Transverse colon (tissue), 4 donors: ENCODE data around the gene SMAD3.

Experiments
- EP300 ChIP-seq: sonication (generic); formaldehyde crosslinking; IDR thresholded peaks from one replicate; pipeline ENCODE4 v1.6.1; 2017; ENCODE audit warnings: antibody characterized with exemption, low read depth
- POLR2A ChIP-seq: fragments of 450-650 bp; IDR thresholded peaks from one replicate; pipeline ENCODE4 v1.6.1; 2016; ENCODE audit warnings: antibody characterized with exemption, mild to moderate bottlenecking, moderate library complexity
- POLR2AphosphoS5 ChIP-seq, 3 donors: sonication (generic); formaldehyde crosslinking; IDR thresholded peaks; one replicate each; pipeline ENCODE4 v1.6.1; 2016; ENCODE audit warnings: antibody characterized with exemption in 3 of 3
- TF ChIP-seq, protein P1 (sequence below), 5 experiments: fragments of 200-600 bp in 3 of 5; fragments of 450-650 bp in 2 of 5; sonication (generic) in 3 of 5; IDR thresholded peaks; 1 replicate in 2 of 5; 2 replicates in 3 of 5; pipeline ENCODE4 v1.5.1; 2016 to 2017; ENCODE audit warnings: antibody characterized with exemption in 5 of 5, inconsistent platforms in 3 of 5, mild to moderate bottlenecking in 2 of 5, moderate library complexity in 1 of 5

- TF ChIP-seq, protein P1, sequence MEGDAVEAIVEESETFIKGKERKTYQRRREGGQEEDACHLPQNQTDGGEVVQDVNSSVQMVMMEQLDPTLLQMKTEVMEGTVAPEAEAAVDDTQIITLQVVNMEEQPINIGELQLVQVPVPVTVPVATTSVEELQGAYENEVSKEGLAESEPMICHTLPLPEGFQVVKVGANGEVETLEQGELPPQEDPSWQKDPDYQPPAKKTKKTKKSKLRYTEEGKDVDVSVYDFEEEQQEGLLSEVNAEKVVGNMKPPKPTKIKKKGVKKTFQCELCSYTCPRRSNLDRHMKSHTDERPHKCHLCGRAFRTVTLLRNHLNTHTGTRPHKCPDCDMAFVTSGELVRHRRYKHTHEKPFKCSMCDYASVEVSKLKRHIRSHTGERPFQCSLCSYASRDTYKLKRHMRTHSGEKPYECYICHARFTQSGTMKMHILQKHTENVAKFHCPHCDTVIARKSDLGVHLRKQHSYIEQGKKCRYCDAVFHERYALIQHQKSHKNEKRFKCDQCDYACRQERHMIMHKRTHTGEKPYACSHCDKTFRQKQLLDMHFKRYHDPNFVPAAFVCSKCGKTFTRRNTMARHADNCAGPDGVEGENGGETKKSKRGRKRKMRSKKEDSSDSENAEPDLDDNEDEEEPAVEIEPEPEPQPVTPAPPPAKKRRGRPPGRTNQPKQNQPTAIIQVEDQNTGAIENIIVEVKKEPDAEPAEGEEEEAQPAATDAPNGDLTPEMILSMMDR (IDR thresholded peaks at IDR 0.05): no peak
- TF ChIP-seq POLR2A (no peak), POLR2AphosphoS5 (IDR thresholded peaks at IDR 0.05) (no peak), EP300 (no peak)
These were observed 118.2 kb downstream of the SMAD3 start for GRCh38 chr15:67183443-67184169.
